Fibroblast of lung (primary cell): ENCODE results near the gene CDH4.

Source experiments
- EZH2 ChIP-seq: IDR thresholded peaks from 2 replicates; pipeline ENCODE4 v1.5.1; 2012; ENCODE audit warnings: low read length, control low read depth, mild to moderate bottlenecking; ENCODE audit errors: missing control alignments
- TF ChIP-seq, protein P1 (sequence below), 2 donors: IDR thresholded peaks in 1 of 2; conservative IDR thresholded peaks in 1 of 2; 1 replicate in 1 of 2; 2 replicates in 1 of 2; pipeline ENCODE4 v1.5.1; 2011 to 2012; ENCODE audit warnings: low read length in 2 of 2, control low read depth in 1 of 2, inconsistent platforms in 1 of 2, low read depth in 1 of 2, mild to moderate bottlenecking in 1 of 2

DNA sequence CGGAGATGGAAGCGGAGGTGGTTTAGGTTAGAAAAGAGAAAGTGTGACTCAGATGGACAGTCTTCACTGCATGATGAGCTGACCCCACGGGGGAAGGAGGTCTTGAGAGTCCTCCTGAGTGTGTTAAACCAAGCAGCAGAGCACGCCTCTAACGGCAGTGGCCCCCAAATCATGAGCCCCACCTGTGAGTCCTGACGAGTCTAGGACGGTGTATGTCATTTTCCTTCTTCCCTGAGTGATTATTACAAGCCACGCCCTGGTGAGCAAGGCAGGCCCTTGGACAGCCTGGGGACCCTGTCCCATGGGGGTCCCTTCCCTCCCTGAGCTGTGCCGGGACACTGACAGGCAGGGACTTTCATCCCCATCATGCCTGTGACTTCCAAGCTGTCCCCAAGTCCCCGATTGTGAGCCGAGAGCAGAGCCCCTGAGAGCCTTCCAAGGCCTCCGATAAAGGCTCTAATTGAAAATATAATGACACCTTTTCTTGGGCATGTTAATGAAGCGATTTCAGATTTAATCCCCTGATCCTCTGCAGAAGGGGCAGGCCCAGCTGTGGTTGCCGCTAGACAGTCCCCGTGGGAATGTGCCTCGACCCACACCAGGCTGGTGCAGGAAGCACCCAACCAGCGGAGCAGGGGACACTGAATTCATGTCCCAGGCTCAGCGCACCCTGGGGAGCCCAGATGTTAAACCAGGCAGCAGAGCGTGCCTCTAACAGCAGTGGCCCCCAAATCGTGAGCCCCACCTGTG, 493.5 kb downstream of the CDH4 start:
- no peak for TF ChIP-seq EZH2
- TF ChIP-seq, protein P1, sequence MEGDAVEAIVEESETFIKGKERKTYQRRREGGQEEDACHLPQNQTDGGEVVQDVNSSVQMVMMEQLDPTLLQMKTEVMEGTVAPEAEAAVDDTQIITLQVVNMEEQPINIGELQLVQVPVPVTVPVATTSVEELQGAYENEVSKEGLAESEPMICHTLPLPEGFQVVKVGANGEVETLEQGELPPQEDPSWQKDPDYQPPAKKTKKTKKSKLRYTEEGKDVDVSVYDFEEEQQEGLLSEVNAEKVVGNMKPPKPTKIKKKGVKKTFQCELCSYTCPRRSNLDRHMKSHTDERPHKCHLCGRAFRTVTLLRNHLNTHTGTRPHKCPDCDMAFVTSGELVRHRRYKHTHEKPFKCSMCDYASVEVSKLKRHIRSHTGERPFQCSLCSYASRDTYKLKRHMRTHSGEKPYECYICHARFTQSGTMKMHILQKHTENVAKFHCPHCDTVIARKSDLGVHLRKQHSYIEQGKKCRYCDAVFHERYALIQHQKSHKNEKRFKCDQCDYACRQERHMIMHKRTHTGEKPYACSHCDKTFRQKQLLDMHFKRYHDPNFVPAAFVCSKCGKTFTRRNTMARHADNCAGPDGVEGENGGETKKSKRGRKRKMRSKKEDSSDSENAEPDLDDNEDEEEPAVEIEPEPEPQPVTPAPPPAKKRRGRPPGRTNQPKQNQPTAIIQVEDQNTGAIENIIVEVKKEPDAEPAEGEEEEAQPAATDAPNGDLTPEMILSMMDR (conservative IDR thresholded peaks at IDR 0.05 in 1 of 2, IDR thresholded peaks at IDR 0.05 in 1 of 2; ENCODE audit: low read depth in 1 of 2, low read length in 2 of 2): no peak
